Testis (tissue), 2 donors: Measurements from ENCODE around the gene COL4A1.

Experiments
- POLR2A ChIP-seq: fragments of 450-650 bp; IDR thresholded peaks from one replicate; pipeline ENCODE4 v1.6.1; 2017; ENCODE audit warnings: antibody characterized with exemption, mild to moderate bottlenecking, moderate library complexity
- TF ChIP-seq, protein P1 (sequence below), 3 experiments: fragments of 450-650 bp in 2 of 3; fragments of 200-600 bp in 1 of 3; sonication (generic) in 1 of 3; IDR thresholded peaks; one replicate each; pipeline ENCODE4 v1.5.1; 2016 to 2019; ENCODE audit warnings: antibody characterized with exemption in 3 of 3, mild to moderate bottlenecking in 2 of 3, moderate library complexity in 1 of 3

DNA sequence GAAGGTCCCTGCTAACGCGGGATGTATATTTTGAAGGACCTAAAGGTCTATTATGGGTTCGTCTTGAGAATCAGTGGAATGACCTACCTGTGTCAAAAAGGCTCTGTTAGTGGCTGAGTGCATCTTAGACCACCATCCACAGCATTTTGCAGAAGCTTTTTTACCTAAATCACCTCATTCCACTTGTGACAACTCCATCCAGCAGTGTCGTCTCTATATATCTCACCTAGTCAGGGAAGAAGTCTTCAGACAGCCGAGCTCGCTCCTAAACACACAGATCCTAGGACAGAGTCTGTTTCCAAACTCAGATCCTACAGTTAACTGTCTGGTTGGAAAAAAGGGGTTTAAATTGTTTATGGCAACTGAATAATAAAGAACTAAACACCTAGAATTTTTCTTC, 33.7 kb downstream of the COL4A1 start:
- TF ChIP-seq, protein P1, sequence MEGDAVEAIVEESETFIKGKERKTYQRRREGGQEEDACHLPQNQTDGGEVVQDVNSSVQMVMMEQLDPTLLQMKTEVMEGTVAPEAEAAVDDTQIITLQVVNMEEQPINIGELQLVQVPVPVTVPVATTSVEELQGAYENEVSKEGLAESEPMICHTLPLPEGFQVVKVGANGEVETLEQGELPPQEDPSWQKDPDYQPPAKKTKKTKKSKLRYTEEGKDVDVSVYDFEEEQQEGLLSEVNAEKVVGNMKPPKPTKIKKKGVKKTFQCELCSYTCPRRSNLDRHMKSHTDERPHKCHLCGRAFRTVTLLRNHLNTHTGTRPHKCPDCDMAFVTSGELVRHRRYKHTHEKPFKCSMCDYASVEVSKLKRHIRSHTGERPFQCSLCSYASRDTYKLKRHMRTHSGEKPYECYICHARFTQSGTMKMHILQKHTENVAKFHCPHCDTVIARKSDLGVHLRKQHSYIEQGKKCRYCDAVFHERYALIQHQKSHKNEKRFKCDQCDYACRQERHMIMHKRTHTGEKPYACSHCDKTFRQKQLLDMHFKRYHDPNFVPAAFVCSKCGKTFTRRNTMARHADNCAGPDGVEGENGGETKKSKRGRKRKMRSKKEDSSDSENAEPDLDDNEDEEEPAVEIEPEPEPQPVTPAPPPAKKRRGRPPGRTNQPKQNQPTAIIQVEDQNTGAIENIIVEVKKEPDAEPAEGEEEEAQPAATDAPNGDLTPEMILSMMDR (IDR thresholded peaks at IDR 0.05), result no peak
- no peak for TF ChIP-seq POLR2A
